Measurements from ENCODE around the gene IDE. TPM values are rescaled to one million over a fixed set of nuclear protein-coding genes. Genes with fewer than 3 reads are reported as not detected.
"Not testable (repeated sequence)": the region's sequence is repeated elsewhere in the genome, so short reads cannot be mapped to it uniquely, and the experiment has no call there.

The IDE gene
- total RNA-seq, 1 donor from 2014 or later, result 34.8 TPM

DNA sequence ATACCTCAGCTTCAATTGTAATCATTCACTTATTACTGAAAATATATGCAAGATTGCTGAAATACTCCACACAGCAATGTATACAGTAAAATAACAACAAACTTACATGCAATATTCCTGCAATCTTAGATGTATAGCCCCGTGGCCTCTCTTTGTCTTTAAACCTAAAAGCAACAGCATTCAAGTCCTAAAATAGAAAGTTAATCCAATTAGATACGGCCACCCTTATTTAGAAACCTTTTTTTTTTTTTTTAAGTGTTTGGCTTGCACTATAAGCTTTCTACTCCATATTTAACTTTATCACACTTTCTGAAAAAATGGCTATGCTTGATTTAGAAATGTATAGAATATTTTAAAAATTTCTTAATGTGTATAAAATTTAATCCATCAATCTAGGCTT lies 67.6 kb downstream of the IDE start:
- ATAC-seq (no peak), DNase-seq (ENCODE audit: low spot score) (no peak)
- intact Hi-C loops (cut with DNase I), result no loop called here

DNA sequence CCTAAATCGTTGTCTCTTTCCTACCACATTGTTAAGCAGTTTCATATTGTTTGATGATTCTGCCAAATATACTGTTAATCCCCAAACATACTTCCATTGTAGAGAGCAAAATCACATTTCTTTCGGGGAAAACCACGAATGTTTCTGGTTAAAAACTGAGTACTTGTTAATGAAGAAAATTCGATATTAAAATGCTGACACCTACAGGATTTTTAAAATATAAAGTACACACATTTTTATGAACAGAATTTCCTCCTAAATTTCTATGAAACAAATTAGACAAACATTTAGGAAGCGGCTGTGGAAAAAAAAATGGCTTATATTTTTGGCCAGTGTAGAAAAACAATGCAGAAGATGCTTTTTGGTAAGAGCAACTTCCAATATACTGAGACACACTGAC lies 68.8 kb downstream of the IDE start:
- ATAC-seq, result no peak
- DNase-seq (ENCODE audit: low spot score), result no peak
- intact Hi-C loops (cut with DNase I), result no loop called here

DNA sequence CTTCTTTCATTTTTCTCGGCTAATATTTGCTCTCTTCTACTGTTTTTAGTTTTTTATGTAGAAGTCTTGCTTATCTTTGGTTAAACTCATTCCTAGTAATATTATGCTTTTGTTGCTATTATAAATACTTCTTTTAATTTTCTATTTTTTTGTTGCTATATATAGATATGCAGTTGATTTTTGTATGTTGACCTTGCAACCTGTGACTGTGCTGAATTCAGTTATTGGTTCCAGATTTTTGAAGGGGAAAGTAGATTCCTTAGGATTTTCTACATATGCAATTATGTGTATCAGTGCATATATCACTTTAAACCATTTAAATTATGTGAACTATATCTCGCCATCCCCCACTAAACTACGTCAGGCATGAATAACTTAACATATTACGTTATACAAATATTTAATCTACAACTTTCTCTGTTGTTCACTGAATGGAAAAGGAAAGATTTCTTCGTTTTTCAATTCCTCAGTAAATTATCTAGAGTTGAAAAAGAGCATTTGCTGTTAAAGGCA lies 71.5 kb downstream of the IDE start:
- intact Hi-C loops (cut with DNase I), result no loop called here
- no peak for ATAC-seq
- DNase-seq (ENCODE audit: low spot score), result no peak

DNA sequence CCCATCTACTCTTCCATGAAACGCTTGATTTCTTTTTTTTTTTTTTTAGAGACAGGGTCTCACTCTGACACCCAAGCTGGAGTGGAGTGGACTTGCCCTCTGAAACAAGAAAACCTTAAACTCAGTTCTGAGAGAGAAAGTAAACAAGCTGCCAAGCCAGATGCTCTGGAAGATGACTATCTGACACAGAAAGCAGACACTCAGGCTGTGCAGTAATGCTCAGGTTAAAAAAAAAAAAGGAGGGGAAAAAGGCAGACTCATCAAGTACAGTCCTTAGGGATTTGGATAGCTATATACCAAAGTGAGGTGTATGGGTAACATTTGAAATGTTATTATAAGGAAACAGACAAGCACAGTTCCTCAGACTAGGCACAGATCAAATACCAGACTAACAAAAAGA lies 80.5 kb downstream of the IDE start:
- intact Hi-C loops (cut with DNase I), result no loop called here
- ATAC-seq (no peak), DNase-seq (ENCODE audit: low spot score) (no peak)

DNA sequence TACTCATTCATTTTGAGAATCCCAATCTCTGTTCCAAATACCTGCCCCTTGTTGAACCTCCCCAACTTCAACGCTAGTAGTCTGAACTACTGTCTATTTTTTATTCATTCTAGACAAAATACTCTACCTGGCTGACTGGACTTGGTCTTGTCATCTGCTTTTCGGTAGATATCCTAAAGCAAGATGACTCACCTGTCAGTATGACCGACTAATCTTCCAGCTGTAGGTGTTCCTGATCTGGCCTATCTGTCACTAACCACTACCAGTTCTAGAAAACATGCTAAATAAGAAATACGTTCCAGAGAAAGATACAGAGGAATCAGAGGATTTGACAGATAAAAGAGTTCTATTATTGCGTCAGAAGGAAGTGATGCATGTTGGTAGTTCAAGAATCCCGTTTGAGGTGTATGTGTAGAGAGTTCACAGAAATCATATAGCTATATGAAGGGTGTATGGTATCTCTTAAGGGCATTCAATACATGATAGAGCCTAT lies 81.1 kb downstream of the IDE start:
- ATAC-seq, result no peak
- DNase-seq (ENCODE audit: low spot score), result no peak
- intact Hi-C loops (cut with DNase I), result no loop called here

DNA sequence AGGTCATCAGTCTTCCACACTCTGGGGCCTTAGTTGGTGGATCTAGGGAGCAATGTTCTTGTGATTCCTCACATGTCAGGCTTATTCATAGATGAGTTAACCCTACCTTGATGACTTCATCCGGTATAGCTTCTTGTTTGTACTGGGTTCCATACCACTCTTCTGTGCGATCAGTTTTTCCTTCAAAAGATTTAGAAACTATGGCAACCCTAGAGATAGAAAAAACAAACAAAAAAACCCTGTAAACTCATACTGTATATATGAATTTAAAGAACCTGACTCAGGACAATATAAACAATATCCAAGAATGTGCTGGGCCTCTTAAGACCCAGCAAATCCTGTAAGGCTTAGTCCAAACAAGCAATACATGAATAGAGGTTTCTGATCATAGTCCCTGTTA lies 83.5 kb downstream of the IDE start:
- DNase-seq (ENCODE audit: low spot score) (no peak), ATAC-seq (no peak)
- intact Hi-C loops (cut with DNase I), result no loop called here

DNA sequence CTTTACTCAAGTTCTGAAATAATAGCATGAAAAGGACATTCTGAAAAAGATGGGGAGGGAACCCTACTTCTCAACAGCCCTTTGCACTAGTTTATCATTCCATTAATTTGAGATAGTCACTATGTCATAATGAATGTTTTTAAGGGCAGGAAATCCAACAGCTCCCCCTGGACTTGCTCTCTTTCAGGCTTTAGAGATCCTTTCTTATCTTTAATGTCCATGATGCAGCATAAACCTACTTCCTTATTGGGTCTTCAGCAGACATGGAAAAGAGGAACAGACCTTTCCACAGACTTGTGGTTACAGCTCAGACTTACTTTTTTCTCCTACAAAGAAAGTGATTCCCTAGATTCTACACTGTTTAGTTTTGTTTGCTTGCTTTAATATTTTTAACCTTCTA lies 87.3 kb downstream of the IDE start:
- no peak for ATAC-seq
- intact Hi-C loops (cut with DNase I), result no loop called here
- DNase-seq (ENCODE audit: low spot score), result no peak

DNA sequence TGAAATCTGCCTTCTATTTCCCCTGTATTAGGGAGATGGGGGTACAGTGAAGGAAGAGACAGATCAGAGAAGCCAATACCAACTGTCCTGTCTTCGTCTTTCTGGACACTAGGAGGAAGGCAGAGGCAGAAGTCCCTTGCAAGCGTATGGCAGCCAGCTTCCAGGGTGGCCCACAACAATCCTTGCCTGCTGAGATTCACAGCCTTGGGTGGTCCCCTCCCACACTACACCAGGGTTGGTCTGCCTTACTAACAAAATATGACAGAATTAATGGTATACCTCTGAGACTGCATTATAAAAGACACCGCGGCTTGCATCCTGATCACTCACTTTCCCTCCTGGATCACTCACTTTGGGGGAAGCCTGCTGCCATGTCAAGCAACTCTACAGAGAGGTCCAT lies 90.4 kb downstream of the IDE start:
- DNase-seq (ENCODE audit: low spot score) (no peak), ATAC-seq (no peak)
- intact Hi-C loops (cut with DNase I), result no loop called here

DNA sequence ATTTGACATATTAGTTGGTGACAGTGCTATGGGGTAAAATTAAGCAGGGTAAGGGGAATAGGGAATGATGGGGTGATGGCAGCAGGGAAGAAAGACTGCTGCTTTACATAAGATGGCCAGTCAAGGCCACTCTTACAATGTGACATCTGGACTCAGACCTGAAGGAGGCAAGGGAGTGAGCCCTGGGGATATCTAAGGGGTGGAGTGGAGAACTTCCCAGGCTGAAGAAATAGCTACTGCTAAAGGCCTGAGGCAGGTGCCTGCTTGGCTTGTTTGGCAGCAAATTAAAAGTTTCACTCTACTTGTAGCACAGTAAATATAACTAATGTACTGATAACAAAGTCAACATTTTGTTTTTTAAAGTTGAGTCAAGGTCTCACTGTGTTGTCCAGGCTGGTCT lies 93.5 kb downstream of the IDE start:
- intact Hi-C loops (cut with DNase I), result no loop called here
- DNase-seq (ENCODE audit: low spot score), result no peak

DNA sequence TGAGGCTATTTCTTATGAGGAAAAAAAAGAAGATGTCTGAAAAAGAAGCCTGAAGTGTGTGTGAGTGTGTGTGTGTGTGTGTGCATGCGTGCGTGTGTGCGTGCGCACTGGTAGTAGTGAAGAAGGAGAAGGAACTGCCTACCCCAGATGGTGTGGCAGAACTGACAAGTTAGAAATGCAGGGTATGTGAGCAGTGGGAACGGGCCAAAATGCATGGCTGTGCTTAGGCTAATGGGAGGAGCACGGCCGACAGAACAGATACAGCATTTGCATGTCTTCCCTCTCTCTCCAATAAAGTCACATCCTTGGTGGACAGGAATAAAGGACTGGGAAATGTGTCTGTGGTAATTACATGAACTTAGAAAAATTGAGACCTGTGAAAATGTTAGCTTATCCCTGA lies 94.3 kb downstream of the IDE start:
- DNase-seq (ENCODE audit: low spot score) (no peak), ATAC-seq (no peak)
- intact Hi-C loops (cut with DNase I), result no loop called here

More for the DNA sequence above, 93.5 kb downstream of the IDE start:
- ATAC-seq, result no peak

DNA sequence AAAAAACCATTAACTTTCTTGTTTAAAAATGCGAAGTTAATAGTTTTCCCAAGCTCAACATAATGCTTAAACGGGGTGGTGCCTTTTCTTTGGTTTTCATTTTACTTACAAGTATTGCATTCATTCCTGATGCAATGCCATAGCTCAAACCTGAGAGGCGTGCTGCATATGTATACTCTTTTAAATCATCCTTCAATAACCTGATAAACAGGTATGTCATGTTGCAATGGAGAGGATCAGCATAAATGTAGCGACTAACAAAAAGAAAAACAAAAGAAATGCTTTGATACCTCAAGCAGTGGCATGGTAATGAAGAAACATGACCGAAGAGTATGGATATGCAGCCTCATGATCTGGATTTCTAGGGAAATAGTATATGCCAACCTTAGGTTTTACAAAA lies 95.4 kb downstream of the IDE start:
- DNase-seq (ENCODE audit: low spot score) (no peak), ATAC-seq (no peak)
- intact Hi-C loops (cut with DNase I), result no loop called here

DNA sequence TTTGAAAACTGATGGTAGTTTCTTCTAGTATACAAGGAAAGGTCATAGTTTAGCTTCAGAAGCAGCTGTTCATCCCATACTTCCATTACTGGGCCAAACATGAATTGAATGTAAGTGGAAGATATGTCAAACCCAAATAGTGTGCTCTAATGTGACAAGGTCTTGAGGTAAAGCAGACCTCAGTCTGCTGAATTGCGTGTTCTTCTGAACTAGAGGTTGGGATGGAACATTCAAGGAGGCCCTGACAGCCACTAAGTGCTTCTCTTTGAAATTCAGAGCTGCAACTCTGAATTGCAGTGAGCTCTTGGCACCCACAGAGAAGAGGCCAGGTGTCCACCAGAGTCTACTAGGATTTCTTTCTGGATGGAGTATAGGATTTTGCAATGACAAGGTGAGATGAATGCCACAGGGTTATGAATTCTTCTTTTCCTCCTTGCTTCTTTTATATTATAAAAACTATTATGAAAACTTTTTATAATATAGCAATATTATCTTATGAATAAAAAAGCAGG lies 98.5 kb downstream of the IDE start:
- no peak for DNase-seq (ENCODE audit: low spot score)
- ATAC-seq, result no peak
- intact Hi-C loops (cut with DNase I), result no loop called here

DNA sequence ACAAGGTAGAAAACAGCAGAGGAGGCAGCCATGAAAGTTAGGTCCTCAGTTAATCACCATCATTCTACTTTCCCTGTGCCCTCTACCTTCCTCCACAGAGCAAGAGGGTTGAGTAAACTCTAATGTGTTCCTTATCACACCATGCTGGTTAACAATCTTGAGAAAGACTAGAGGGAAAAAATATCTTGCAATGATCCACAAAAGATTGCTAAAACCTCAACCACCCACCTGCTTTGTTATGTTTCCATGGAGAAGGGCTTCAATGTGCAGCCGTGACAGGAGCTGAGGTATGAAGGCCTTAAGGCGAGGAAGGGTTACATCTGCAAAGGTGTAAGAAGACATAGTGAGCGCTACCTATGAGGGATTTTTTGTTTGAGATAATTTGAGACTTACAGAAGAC lies 103.9 kb downstream of the IDE start:
- ATAC-seq (no peak), DNase-seq (ENCODE audit: low spot score) (no peak)
- intact Hi-C loops (cut with DNase I), result no loop called here

DNA sequence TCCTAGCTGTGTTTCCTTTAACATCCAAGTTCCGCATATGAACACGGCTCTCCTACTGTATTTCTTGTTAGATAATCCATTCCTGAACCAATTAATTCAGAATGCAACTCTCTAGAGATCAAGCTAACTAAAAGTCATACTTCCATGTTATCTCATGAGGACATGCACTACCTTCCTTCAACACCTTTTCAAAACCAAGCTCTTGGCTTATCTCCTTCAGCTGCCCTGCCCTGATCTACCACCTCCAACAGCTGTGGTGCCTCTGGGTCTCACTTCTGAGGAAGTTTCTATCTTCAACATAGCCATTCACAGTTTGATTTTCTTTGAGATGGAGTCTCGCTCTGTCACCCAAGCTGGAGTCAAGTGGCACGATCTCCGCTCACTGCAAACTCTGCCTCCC lies 109.5 kb downstream of the IDE start:
- ATAC-seq (no peak), DNase-seq (ENCODE audit: low spot score) (no peak)
- intact Hi-C loops (cut with DNase I), result no loop called here

DNA sequence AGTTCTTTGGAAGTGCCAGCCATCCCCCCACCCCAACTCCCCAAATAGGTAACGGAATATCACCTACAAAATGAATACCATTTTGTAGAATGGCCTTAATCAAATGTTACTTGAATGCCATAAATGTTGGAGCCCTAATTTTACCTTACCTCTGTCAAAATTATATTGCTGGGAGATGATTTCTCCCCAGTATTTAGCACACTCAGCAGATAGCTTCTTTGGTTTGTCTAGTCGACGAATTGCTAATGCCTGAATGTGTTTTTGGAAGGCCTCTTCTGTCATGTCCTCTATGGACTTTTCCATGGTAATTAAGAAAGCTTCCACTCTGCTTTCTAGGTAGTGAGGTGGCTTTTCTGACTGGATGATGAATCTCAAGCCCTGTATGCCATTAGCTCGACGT lies 110.3 kb downstream of the IDE start:
- no peak for DNase-seq (ENCODE audit: low spot score)
- ATAC-seq, result no peak
- intact Hi-C loops (cut with DNase I), result no loop called here

DNA sequence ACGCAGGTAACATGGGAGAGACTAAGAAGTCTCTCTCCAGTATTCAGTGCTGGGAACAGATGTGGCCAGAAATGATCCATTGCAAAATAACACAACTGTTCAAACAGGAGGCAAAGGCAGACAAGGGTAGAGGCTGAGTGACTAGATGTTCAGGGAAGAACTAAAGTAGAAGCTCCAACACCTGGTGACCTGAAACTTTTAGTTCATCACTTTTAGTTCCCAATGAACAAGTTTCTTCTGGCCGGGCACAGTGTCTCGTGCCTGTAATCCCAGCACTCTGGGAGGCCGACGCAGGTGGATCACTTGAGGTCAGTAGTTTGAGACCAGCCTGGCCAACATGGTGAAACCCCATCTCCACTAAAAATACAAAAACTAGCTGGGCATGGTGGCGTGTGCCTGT lies 118.9 kb downstream of the IDE start:
- DNase-seq (ENCODE audit: low spot score); ATAC-seq; intact Hi-C loops (cut with DNase I): not testable (repeated sequence)

DNA sequence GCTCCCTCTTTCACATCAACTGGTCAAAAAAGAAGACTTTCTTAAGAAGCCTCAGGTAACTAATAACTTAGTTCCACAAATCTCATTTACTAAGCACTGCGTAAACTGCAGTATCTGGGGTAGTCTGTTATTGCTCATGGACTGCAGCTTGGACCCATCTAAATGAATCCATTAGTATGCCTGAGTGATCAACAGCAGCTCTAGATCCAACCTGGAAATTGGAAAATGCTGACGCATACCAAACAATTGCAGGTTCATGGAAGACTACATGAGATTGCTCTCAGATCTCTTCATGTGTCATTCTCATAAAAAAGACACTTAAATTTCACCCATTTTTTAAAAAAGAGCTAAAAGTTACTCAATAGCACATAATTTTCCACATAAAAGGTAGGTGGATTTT lies 121.6 kb downstream of the IDE start:
- no peak for ATAC-seq
- intact Hi-C loops (cut with DNase I), result no loop called here
- no peak for DNase-seq (ENCODE audit: low spot score)

DNA sequence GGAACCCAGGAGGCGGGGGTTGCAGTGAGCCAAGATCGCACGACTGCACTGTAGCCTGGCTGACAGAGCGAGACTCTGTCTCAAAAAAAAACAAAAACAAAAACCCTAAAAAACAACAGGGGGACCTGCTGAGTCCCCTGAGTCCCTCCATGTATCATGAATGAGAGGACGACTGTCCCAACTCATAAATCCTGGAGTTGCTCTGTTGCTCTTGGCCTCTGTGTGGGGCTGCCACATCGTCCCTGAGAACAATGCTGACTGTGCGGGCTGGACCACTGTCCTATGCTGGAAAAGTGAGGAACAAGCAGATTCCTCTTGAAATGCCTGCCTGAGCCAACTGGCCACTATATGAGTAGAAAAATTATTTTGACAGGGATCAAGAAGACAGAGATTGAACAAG lies 122.5 kb downstream of the IDE start:
- ATAC-seq (no peak), DNase-seq (ENCODE audit: low spot score) (no peak)
- intact Hi-C loops (cut with DNase I), result no loop called here

DNA sequence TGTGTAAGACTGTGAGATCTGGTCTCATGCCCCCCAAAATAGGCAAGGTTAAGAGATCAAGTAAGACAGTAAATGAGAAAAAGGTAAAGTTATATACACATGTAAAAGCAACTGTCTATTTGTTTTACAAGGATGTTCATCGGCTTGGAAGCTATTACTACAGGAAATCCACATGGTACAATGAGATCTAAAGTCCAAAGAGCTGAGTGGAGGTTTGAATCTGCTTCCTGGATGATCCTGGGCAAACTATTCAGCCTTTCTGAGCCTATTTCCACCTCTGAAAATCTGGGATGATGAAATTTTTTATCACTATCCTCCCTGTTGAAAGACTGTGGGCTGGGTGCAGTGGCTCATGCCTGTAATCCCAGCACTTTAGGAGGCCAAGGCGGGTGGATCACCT lies 123.0 kb downstream of the IDE start:
- intact Hi-C loops (cut with DNase I), result no loop called here
- no peak for DNase-seq (ENCODE audit: low spot score)
- no peak for ATAC-seq

DNA sequence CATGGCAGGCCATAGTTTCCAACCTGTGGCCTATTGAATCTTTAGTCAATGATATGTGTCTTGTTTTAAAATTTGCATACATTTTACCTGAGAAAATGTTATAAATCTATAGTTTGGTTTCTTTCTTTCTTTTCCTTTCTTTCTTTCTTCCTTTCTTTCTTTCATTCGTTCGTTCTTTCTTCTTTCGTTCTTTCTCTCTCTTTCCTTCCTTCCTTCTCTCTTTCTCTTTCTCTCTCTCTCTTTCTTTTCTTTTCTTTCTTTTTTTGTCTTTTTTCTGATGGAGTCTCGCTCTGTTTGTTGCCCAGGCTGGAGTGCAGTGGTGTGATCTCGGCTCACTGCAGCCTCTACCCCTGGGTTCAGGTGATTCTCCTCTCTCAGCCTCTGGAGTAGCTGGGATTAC lies 133.3 kb downstream of the IDE start:
- intact Hi-C loops (cut with DNase I), result no loop called here
- no peak for DNase-seq (ENCODE audit: low spot score)
- ATAC-seq, result no peak

DNA sequence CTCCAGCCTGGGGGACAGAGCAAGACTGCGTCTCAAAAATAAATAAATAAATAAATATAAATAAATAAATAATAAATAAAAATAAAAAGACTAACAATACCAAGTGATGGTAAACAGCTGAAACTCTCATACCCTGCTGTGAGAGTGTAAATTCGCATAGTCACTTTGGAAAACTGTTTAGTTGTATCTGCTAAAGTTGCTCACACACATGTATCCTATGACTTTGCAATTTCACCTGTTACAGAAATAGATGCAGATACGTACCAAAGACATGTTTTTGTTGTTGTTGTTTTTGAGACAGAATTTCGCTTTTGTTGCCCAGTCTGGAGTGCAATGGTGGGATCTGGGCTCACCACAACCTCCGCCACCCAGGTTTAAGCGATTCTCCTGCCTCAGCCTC lies 135.7 kb downstream of the IDE start:
- no peak for DNase-seq (ENCODE audit: low spot score)
- no peak for ATAC-seq
- intact Hi-C loops (cut with DNase I), result loop anchor here (10.0 kb wide), 1 partner anchor 353 kb away; no protein-coding TSS in a partner anchor

DNA sequence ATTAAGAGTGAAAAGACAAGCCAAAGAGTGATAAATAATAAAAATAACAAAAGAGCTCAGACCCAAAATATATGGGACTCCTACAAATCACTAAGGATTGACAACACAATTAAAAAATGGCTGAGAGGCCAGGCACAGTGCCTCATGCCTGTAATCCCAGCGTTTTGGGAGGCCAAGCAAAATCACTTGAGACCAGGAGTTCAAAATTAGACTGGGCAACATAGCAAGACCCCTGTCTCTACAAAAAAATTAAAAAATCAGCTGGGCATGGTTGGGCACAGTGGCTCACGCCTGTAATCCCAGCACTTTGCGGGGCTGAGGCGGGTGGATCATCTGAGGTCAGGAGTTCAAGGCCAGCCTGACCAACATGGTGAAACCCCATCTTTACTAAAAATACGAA lies 137.3 kb downstream of the IDE start:
- DNase-seq (ENCODE audit: low spot score) (no peak), ATAC-seq (no peak)
- intact Hi-C loops (cut with DNase I), result loop anchor here (10.0 kb wide), 1 partner anchor 352 kb away; no protein-coding TSS in a partner anchor

Data from sciatic nerve (tissue), 2 donors.